ENCODE data around the gene RING1.

RING1 gene

DNA sequence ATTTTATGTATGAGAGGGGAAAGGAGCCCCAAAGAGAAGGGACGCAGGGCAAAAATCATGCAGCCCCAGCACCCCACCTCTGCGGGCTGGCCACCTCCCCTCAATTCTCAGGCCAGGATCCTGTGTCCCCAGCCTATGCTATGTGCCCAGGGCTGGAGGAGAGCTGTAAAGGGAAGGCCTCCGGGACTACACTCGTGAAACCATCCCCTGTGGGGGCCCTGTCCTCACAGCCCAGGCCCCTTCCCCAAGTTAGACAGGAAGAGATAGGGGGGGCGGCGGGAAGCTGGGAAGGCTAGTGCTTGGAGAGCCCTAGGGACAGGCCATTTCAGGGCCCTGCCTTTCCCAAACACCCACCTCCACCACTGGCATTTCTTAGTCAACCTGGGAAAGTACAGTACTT, 14.7 kb upstream of the RING1 start:
- DNase-seq: no peak

DNA sequence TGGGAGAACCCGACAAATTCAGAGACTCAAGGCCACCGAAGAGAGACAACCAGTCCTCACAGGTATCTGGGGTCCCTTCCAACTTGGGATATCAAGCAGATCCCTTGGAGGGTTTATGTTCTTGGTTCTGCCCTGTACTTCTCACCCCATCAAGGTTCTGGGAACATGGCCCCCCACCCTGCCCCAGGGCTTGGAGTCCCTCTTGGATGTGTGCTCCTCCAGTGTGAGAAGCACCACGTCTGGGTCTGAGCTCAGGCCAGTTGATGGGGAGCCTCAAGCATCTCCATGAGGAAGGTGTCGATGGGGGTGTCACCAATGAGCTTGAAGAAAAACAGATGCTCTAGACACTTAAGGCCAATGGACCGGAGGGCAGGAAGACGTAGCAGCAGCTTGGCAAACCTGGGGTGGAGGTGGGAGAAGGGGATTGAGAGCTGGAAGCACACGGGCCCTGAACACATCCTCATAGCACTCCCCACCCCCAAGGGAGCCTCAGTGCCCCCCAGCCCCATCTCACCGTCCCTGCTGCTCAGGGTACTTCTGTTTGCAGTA, 13.8 kb upstream of the RING1 start:
- DNase-seq: no peak

DNA sequence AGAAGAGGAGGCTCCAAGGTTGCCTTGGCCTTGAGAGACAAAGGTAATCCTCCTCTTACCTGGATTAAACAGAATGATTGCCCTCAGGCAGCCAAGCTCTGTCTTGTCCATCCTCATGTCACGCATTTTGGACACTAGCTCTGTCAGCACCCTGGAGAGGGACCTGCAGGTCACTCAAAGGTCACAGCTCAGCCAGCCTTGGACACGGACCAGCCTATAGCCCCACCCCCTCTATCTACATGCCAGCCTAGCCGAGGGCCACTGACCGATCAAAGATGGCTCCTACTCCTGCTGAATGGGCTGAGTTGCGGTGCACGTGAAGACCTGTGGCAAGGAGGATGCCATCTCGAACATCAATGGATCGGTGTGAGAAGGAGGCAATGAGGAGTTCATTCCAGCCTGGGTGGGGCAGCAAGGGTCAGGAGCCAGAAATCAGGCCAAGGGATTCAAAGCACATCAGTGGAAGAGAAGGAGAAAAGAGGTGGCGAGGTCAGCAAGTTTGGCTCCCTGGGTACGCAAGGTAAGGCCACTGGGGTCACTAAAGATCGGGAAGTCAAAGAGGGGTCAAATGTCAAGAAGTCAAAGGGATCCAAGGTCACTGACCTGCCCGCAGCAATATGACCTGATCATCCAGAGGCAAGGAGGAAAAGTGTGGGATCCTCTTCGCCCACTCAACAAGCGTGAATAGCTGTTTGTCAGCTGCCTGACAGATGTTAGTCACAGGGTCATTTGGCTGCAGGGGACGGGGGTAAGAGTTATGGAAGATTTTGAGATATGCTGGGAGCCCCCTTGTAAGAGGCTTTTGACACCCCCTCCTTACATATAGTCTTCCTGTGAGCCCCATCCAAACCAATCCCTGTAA, 12.8 kb upstream of the RING1 start:
- DNase-seq: no peak

DNA sequence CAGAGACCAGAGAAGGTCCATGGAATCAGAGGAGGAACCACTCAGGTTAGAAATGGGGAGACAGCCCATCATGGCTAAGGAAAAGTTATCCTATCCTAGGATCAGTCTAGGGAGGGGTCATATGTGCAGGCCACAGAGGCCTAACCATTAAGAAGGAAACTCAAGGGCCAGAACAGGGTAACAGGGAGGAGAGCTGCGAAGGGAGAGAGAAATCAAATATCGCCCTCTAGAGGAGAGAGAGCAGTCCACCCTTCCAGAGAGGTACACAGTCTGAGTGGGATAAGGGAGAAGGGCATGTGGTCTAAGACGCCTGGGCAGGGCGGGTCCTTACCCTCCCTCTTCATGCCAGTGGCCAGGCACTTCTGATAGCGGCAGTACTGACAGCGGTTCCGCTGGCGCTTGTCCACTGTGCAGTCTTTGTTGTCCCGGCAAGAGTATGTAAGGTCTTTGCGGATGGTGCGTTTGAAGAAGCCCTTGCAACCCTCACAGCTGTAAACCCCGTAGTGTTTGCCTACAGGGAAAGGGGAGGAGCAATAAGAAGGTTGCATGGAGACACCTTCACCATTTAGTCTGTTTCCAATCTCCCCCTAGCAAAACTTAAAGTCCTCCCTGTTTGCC, 10.8 kb upstream of the RING1 start:
- DNase-seq: peak; percentile 67

DNA sequence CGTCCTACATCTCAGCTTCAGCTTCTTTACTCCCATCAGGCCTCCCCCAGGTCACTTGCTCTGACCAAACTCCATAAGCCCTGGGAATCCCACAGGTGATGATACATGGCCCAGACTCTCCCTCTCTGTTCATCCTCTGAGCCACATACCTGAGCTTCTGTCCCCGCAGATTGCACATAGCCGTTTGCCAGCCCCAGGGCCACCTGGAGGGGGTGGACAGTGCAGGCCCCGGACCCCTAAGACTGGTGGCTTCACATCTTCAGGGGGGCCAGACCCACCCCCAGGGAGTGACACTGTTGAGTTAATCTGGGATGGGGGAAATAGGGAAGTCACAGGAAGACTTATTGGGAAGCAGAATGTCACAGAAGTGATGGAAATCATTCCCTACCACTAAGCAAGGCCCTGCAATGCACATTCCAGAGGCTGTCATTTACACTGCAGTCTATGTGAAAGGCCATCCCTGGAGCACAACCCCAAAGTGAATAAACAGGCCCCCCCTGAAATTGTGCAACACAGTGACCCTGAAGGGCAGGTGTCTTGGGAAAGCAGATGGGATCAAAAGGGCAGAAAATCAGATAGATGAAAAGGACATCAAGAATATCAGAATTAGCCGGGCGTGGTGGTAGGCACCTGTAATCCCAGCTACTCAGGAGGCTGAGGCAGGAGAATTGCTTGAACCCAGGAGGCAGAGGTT, 10.0 kb upstream of the RING1 start:
- no peak for DNase-seq

DNA sequence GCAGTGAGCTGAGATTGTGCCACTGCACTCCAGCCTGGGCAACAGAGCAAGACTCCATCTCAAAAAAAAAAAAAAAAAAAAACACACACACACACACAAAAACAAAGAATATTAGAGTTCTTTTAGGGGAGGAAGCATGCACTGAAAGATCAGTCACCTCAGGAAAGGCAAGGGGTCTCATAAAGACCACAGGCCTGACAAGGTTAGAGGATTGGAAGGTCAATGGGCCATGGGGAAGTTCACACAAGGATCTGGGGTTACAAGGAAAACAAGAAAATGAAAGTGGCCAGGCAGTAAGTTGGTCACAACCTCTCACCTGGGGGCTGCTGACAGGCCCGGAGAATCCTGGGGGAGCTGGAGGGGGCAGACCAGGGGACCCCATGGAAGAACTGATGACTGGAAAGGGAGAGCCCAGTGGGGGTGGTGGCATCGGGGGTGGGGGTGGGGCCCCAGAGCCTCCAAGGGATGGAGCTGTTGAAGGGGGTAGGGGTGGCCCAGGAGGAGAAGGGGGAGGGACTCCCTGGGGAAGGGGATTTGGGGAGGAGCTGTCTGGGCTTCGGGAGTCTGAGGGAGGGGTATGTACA, 9.4 kb upstream of the RING1 start:
- no peak for DNase-seq

DNA sequence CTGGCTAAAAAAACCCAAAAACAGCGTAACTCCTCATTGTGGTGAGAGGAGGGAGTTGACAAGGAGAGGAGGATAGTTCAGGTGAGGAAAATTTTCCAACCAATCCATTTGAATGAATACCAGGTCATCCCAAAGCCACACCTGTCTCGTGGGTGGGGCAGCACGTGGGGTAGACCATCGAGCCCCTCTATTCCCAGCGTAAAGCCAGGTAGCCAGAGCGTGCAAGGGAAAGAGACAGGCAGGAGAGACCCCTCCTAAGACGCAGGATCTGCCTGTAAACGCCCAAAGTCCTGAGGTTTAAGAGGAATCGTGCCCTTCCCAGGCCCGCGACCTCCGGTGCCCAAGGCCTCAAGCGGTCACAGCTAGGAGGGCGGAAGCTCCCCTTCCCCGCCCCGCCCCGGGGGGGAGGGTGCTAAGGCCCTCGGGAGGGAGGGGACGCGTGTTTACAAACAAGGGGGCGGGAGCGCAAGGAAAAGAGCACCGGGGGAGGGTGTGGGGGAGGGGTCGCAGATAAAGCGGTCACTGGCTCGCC, 8.5 kb upstream of the RING1 start:
- peak; percentile 54 for DNase-seq

DNA sequence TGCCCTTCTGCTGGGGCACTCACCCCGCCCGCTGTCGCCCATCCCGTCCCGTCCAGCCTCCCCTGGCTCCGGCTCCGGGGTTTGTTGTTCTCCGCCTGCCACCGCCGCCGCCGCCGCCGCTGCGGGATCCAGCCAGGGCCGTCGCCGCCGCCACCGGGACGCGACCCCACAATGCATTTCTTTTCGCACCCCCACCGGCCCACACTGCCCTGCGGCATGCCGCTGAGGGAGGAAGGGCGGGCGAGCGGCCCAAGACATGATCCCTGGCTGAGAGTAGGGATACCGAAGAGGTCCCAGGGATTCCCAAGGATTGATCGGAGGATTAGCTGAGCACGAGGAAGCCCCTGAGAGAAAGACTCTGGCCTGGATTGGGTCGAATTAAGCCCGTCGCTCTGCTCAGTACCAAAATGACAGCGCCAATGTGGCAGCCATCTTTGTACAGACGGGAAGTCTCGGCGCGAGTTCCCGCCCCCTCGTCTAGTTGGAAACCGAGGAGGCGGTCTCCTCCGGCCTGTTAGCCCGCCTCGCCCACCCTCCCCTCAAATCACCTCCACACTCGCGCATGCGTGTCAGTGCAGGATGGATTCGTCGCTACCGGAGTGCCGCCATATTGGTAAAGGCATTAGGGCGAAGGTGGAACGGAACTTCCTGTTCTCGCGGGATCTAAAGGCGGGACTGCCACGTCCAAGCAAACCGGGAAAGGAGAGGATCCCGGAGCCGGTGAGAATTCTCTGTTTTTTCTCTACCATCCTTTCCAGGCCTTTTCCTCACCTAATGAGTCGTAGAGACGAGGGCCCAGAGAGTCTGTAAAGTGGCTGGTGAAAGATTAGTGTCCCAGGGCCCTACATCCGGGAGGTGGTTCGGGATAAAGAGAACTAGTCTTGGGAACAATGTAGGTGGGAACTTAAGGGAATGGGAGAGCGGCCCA, 7.8 kb upstream of the RING1 start, which contains the start of the genes RXRB and SLC39A7:
Gene RXRB, minus strand, starts transcription at position 447 of the 928 bp plus-strand sequence. Its CDS starts 189 bp downstream, at position 258.
Gene SLC39A7, plus strand, starts transcription at position 649 of the 928 bp plus-strand sequence. CDS start 379 bp downstream, outside the sequence.
- DNase-seq: peak; percentile 98

DNA sequence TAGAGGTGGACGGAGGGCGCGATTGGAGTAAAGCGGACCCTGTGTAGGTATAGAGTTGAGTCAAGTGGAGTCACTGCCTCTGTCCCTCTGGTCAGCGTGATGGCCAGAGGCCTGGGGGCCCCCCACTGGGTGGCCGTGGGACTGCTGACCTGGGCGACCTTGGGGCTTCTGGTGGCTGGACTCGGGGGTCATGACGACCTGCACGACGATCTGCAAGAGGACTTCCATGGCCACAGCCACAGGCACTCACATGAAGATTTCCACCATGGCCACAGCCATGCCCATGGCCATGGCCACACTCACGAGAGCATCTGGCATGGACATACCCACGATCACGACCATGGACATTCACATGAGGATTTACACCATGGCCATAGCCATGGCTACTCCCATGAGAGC, 7.2 kb upstream of the RING1 start:
- DNase-seq: no peak

DNA sequence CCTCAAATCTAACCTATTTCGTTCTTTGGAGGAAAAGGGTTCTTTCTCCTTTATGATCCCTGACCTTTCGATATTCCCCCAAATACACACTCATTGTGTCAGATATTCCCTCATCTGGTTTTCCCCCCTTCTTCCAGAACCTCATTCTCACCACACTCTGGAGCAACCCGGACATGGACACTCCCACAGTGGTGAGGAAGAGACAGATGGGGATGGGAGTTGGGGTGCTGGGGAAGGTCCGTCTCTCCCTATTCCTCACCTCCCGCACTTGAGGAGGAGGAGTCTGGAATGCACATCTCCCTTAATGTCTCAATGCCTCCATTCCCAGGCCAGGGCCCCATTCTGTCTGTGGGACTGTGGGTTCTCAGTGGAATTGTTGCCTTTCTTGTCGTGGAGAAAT, 6.4 kb upstream of the RING1 start:
- no peak for DNase-seq

DNA sequence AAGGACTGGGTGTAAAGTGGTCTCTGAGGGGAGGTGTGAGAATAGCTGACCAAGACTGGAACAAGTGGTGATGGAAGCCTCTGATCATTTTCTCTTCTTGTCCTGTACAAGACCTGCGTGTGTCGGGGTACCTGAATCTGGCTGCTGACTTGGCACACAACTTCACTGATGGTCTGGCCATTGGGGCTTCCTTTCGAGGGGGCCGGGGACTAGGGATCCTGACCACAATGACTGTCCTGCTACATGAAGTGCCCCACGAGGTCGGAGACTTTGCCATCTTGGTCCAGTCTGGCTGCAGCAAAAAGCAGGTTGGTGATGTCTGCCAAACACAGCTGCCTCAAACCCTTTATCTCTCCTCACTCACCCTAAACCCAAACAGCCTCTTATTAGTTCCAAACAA, 5.5 kb upstream of the RING1 start:
- DNase-seq: no peak

DNA sequence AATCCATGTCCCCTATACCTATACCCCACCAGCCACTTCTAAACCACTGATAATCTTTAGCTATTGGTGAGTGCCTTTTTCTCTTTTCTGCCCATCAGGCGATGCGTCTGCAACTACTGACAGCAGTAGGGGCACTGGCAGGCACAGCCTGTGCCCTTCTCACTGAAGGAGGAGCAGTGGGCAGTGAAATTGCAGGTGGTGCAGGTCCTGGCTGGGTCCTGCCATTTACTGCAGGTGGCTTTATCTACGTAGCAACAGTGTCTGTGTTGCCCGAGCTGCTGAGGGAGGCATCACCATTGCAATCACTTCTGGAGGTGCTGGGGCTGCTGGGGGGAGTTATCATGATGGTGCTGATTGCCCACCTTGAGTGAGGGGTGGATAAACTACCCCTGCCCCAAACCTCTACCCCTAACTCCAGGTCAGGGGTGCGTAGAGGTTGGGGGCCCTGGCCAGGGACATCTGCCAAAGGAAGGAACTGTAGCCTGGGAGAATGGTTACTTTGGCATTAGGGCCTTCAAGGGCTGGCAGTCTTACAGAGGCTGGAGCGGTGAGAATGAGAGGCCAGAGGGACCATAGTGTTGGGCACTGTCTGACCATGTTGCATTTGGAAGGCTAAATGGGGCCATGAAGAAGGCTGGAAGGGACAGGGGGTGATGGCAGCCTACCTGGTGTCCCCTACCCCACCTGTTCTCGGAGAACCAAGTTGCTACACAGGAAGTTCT, 4.7 kb upstream of the RING1 start:
- no peak for DNase-seq

DNA sequence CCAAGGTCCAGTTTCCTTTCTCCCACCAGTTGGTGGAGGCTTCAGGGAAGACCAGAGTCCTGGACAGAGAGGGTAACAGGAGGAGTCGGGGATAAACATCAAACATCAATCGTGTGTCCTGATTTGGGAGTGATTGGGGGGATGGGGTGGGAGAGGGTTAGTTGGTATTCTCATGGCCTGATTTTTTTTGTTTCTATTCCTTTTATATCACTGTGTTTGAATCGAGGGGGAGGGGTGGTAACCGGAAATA, 4.2 kb upstream of the RING1 start:
- DNase-seq: no peak

DNA sequence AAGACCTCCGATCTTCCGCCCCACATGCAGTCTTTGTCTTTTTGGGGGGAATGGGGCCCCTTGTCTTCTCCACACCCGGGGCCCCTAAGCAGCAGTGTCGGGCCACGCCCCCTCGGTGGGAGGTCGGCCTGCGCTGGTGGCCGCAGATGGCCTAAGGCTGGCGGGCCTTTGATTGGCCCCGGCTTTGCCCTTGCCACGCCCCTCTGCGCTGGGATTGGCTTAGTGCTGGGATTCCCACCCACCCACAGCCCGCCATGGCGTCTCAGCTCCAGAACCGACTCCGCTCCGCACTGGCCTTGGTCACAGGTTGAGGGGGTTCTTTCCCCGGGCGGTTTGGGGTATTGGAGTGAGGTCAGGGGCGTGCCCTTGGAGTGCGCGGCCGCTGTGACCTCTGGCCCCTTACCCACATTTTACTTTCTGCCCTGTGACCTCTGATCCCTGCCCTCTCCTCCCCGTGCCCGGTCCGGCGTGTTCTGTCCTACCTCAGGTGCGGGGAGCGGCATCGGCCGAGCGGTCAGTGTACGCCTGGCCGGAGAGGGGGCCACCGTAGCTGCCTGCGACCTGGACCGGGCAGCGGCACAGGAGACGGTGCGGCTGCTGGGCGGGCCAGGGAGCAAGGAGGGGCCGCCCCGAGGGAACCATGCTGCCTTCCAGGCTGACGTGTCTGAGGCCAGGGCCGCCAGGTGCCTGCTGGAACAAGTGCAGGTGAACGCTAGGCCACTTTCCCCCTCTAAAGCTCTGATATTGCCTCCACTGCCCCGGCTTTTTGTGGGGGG, 3.7 kb upstream of the RING1 start, which contains the start of gene HSD17B8:
Gene HSD17B8, plus strand, starts transcription at position 241 of the 776 bp plus-strand sequence. Its CDS starts 14 bp downstream, at position 255.
- peak; percentile 91 for DNase-seq

DNA sequence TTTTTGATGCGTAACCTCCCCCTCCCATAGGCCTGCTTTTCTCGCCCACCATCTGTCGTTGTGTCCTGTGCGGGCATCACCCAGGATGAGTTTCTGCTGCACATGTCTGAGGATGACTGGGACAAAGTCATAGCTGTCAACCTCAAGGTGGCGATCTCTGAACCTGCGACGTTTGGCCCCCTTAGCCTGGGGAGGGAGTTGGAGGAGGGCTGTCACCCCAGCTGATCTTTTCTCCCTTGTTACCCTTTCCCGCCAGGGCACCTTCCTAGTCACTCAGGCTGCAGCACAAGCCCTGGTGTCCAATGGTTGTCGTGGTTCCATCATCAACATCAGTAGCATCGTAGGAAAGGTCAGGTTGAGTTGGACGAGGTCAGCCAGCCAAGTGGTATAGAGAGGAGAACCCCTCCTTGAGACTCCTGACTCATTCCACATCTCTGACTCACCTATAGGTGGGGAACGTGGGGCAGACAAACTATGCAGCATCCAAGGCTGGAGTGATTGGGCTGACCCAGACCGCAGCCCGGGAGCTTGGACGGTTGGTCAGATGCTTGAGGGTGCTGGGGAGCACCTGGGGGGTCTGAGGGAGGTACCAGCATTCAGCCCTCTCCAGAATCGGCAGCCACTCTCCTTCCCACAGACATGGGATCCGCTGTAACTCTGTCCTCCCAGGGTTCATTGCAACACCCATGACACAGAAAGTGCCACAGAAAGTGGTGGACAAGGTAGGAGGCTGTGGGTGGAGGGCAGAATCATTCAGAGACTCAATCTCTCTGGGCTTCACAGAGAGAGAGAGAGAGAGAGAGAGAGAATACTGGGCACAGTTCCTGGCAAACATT, 2.9 kb upstream of the RING1 start:
- peak; percentile 22 for DNase-seq

DNA sequence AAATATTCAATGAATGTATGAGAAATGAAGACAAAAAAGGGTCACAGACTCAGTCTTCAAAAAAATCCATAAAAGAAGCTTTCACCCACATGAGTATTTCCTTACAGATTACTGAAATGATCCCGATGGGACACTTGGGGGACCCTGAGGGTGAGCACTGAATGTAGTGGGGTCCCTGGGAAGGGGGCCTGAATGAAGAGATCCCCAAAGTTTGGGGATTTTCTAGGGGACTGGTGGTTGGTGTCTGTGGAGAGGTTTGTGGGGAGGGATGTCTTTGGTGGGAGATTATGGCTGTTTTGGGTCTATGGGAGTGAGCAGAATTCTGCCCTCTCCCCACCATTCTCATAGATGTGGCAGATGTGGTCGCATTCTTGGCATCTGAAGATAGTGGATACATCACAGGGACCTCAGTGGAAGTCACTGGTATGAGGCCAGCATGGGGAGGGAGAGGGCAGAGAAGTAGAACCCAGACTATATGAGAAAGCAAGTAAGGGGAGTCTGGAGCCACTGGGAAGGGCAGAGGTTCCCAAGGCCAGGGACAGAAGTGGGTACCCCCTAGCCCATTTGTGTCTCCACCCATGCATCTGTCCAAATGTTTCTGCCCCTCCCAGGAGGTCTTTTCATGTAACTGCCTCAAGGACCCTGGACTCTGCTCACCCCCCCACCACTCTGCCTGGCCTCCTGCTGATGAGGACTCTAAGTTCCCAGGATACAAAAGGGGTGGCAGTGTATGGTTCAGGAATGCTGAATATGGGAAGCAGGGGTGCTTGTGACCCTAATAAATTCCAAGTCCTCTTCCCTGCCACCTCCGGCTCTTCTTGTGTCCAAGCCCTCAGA, 2.1 kb upstream of the RING1 start:
- DNase-seq: no peak

DNA sequence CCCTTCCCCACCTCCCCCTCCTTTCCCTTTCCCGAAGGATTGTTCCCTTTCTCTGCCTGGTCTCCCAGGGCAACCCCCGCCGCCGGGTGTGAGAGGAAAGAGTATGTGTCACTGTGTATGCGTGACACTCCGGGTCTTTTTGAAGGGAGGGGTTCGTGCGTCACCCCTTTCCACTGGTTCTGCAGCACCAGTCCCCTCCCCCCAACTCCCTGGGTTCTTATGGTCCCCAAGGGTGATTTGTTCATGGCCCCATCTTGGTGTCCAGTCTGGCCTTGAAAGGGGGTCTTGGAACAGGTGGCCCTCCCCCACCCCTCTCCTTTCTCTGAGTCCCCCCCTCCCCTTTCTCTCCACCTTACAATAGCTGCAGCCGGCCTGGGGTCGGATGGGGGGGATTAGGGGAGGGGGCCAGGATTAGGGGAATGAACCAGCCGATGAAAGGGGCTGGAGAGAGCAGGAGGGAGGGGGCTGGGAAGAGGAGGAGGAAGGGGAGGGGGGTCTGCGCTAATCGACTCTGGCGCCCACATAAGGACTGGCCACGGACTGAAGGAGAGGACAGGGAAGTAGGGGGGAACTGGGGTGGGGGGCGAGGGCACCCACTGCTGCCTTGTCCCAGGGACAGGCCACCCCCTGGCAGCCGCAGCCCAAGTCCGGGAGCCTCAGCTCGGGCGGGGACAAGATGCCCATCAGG, 1.3 kb upstream of the RING1 start:
- no peak for DNase-seq

Data from NCI-H1105 treated with DMSO at 0.1 percent for 48 hours (cell line).